AG10803 (cell line): ENCODE data around the gene IL3.

Experiments used
- DNase-seq: peaks from one replicate; pipeline ENCODE4 v3.0.0; 2010; ENCODE audit warnings: low read depth
- H3K4me3 ChIP-seq: 2 replicates; pipeline ENCODE4 v1.5.1; 2011; ENCODE audit warnings: mild to moderate bottlenecking, low read length, control low read depth
- CTCF ChIP-seq: conservative IDR thresholded peaks from 2 replicates; pipeline ENCODE4 v1.5.1; 2011; ENCODE audit warnings: mild to moderate bottlenecking, low read length, control low read depth, inconsistent platforms

The IL3 gene

GRCh38 chr5:132016721-132017250 is 43.7 kb upstream of the IL3 start:
- DNase-seq = no peak
- TF ChIP-seq CTCF = no peak
- H3K4me3 ChIP-seq = no peak overlapping the region

- H3K4me3 ChIP-seq = no peak overlapping the region
- DNase-seq = no peak
- TF ChIP-seq CTCF = no peak
These were observed 43.1 kb upstream of the IL3 start for GRCh38 chr5:132017316-132017715.

- TF ChIP-seq CTCF = no peak
- H3K4me3 ChIP-seq = no peak overlapping the region
- no peak for DNase-seq
These were observed 42.5 kb upstream of the IL3 start for GRCh38 chr5:132017738-132018625.

- TF ChIP-seq CTCF = no peak
- H3K4me3 ChIP-seq = no peak overlapping the region
- no peak for DNase-seq
These were observed 41.1 kb upstream of the IL3 start for GRCh38 chr5:132019337-132019736.

- H3K4me3 ChIP-seq = no peak overlapping the region
- TF ChIP-seq CTCF = no peak
- no peak for DNase-seq
These were observed 40.4 kb upstream of the IL3 start for GRCh38 chr5:132019857-132020555.

- no peak for TF ChIP-seq CTCF
- no peak for DNase-seq
- H3K4me3 ChIP-seq = no peak overlapping the region
These were observed 39.7 kb upstream of the IL3 start for GRCh38 chr5:132020568-132021339.
